ENCODE data around the gene DAZAP1.

The DAZAP1 gene

DNA sequence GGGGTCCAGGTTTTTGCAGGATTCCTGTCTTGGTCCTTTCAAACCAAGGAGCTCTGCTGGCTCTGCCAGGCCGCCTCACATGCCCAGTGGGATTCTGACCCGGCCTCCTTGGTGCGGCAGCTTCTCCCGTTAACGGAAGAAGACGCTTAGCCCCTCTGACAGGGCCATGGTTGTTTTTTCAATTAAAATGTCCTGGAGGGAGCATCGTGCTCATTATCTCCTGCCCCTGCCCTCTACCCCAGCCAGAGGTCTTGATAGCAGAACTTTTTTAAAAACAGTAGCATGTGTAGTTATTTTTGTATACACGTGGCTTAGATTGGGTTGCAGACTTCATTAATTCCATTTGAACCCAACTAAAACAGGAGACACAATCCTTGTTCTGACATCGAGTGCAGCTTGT is 19.4 kb downstream of the DAZAP1 start:
- TF ChIP-seq, protein P1, sequence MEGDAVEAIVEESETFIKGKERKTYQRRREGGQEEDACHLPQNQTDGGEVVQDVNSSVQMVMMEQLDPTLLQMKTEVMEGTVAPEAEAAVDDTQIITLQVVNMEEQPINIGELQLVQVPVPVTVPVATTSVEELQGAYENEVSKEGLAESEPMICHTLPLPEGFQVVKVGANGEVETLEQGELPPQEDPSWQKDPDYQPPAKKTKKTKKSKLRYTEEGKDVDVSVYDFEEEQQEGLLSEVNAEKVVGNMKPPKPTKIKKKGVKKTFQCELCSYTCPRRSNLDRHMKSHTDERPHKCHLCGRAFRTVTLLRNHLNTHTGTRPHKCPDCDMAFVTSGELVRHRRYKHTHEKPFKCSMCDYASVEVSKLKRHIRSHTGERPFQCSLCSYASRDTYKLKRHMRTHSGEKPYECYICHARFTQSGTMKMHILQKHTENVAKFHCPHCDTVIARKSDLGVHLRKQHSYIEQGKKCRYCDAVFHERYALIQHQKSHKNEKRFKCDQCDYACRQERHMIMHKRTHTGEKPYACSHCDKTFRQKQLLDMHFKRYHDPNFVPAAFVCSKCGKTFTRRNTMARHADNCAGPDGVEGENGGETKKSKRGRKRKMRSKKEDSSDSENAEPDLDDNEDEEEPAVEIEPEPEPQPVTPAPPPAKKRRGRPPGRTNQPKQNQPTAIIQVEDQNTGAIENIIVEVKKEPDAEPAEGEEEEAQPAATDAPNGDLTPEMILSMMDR (IDR thresholded peaks at IDR 0.05; ENCODE audit: low read depth, low read length): no peak
- DNase-seq (ENCODE audit: extremely low read depth, low read depth): no peak

GRCh38 chr19:1427221-1427920 is 20.0 kb downstream of the DAZAP1 start:
- TF ChIP-seq, protein P1 (IDR thresholded peaks at IDR 0.05; ENCODE audit: low read depth, low read length): no peak
- no peak for DNase-seq (ENCODE audit: extremely low read depth, low read depth)

GRCh38 chr19:1428738-1429391 is 21.5 kb downstream of the DAZAP1 start:
- no peak for DNase-seq (ENCODE audit: extremely low read depth, low read depth)
- TF ChIP-seq, protein P1 (IDR thresholded peaks at IDR 0.05; ENCODE audit: low read depth, low read length): no peak

- no peak for DNase-seq (ENCODE audit: extremely low read depth, low read depth)
These were observed 22.4 kb downstream of the DAZAP1 start for GRCh38 chr19:1429750-1430149.

GRCh38 chr19:1430246-1430645 is 22.9 kb downstream of the DAZAP1 start:
- no peak for DNase-seq (ENCODE audit: extremely low read depth, low read depth)
- TF ChIP-seq, protein P1 (IDR thresholded peaks at IDR 0.05; ENCODE audit: low read depth, low read length): no peak

More at GRCh38 chr19:1429750-1430149, 22.4 kb downstream of the DAZAP1 start:
- TF ChIP-seq, protein P1 (IDR thresholded peaks at IDR 0.05; ENCODE audit: low read depth, low read length): no peak

DNA sequence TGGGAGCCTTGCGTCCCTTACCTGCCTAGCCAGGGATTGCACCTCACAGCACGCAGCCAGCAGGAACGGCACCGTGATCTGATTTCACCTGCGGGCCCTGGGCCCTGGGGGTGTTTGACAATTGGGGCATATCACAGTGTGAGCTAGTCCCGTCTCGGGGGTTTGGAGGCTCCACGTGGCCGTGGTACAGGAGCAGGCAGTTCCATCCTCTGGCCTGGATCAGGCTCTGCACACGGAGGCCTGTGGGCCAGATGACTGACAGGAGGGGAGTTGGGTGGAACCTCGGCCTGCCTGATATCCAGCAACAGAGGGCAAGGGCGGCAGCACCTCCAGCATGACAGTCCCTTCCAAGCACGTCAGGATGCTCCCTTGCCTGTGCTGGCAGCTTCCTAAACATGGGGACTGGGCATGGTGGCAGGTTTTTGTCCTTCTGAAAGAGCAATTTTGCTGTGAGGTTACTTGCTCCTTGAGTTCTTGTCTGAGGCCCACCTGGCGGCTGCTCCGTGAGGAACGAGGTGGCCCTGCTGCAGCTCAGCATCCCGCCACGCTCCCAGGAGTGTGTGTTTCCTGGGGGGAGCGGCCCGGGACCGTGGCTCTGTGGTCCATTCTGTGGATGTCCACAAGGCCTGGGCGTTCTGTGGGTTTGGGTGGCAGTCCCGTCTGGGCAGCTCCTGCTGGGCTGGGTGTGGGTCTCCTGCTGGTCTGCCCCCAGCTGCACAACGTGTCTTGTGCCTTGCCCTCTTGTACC is 24.5 kb downstream of the DAZAP1 start:
- TF ChIP-seq, protein P1 (IDR thresholded peaks at IDR 0.05; ENCODE audit: low read depth, low read length): no peak
- no peak for DNase-seq (ENCODE audit: extremely low read depth, low read depth)

DNA sequence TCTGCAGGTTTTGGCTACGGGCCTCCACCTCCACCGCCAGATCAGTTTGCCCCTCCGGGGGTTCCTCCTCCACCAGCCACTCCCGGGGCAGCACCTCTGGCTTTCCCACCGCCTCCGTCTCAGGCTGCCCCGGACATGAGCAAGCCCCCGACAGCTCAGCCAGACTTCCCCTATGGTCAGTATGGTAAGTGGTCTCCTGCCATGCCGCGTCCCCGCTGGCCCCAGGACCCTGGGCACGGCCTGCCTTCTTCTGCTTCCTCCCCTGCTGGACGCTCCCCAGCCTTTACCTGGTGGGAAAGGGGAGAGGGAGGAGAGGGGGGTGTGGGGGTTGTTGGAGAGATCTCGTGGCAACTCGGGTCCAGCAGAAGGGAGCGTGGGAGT is 25.1 kb downstream of the DAZAP1 start:
- DNase-seq (ENCODE audit: extremely low read depth, low read depth): no peak
- TF ChIP-seq, protein P1 (IDR thresholded peaks at IDR 0.05; ENCODE audit: low read depth, low read length): no peak

Measured in AG09319 (cell line).